Type B pancreatic cell (in vitro differentiated cells): ENCODE data around the gene RAB40C. TPM values are rescaled to one million over a fixed set of nuclear protein-coding genes. Genes with fewer than 3 reads are reported as not detected.
A peak's percentile ranks its signal among the peaks of the same experiment; 100 is the strongest.

Experiments used
- DNase-seq: peaks from one replicate; pipeline ENCODE4 v3.0.0; 2021; ENCODE audit warnings: mixed read lengths; ENCODE audit not compliant: unreplicated experiment; ENCODE audit errors: extremely low spot score
- H3K27ac Mint-ChIP-seq: 2 replicates; pipeline ENCODE4 v1.8.0; 2021; ENCODE audit warnings: mild to moderate bottlenecking, mixed read lengths
- H3K27me3 Mint-ChIP-seq: 2 replicates; pipeline ENCODE4 v1.8.0; 2021; ENCODE audit warnings: mixed read lengths
- H3K36me3 Mint-ChIP-seq: 2 replicates; pipeline ENCODE4 v1.8.0; 2021; ENCODE audit warnings: mixed read lengths
- H3K4me1 Mint-ChIP-seq: one replicate; pipeline ENCODE4 v1.8.0; 2021; ENCODE audit warnings: mixed read lengths; ENCODE audit not compliant: unreplicated experiment
- H3K4me3 Mint-ChIP-seq: 2 replicates; pipeline ENCODE4 v1.8.0; 2021; ENCODE audit warnings: mild to moderate bottlenecking, mixed read lengths
- H3K9me3 Mint-ChIP-seq: 2 replicates; pipeline ENCODE4 v1.8.0; 2021; ENCODE audit warnings: mixed read lengths
- CTCF ChIP-seq: fragments of 200-600 bp; sonication (generic); conservative IDR thresholded peaks from 2 replicates; pipeline ENCODE4 v1.5.0; 2021; ENCODE audit warnings: antibody characterized with exemption, mild to moderate bottlenecking
- total RNA-seq: library from RNA; stranded (reverse); gene quantifications from 2 replicates; pipeline ENCODE4 v1.2.1, GENCODE V29; 2021; ENCODE audit warnings: low replicate concordance

Gene RAB40C
- total RNA-seq, 1 donor from 2014 or later = 26.5 TPM

GRCh38 chr16:546909-547770 is 42.7 kb upstream of the RAB40C start:
- peak; percentile 85 for DNase-seq
- no peaks in the 10 kb centered on the region for H3K27me3 Mint-ChIP-seq
- no peaks in the 10 kb centered on the region for H3K4me1 Mint-ChIP-seq
- TF ChIP-seq CTCF = peak; percentile 77
- no peaks in the 10 kb centered on the region for H3K36me3 Mint-ChIP-seq
- H3K9me3 Mint-ChIP-seq = no peaks in the 10 kb centered on the region
- H3K27ac Mint-ChIP-seq = no peak overlapping the region
- no peak overlapping the region for H3K4me3 Mint-ChIP-seq

GRCh38 chr16:548586-548985 is 41.3 kb upstream of the RAB40C start:
- no peak for DNase-seq
- no peaks in the 10 kb centered on the region for H3K9me3 Mint-ChIP-seq
- TF ChIP-seq CTCF = no peak
- H3K27me3 Mint-ChIP-seq = no peaks in the 10 kb centered on the region
- no peaks in the 10 kb centered on the region for H3K4me1 Mint-ChIP-seq
- H3K36me3 Mint-ChIP-seq = no peaks in the 10 kb centered on the region
- no peak overlapping the region for H3K27ac Mint-ChIP-seq
- no peak overlapping the region for H3K4me3 Mint-ChIP-seq

- no peaks in the 10 kb centered on the region for H3K27me3 Mint-ChIP-seq
- H3K36me3 Mint-ChIP-seq = no peaks in the 10 kb centered on the region
- no peak overlapping the region for H3K4me3 Mint-ChIP-seq
- H3K9me3 Mint-ChIP-seq = no peaks in the 10 kb centered on the region
- H3K27ac Mint-ChIP-seq = no peak overlapping the region
- H3K4me1 Mint-ChIP-seq = peaks cover 3% of the 10 kb centered on the region
- no peak for DNase-seq
- TF ChIP-seq CTCF = no peak
These were observed 40.2 kb upstream of the RAB40C start for GRCh38 chr16:549544-550263.

- no peak for DNase-seq
- Mint-ChIP-seq H3K9me3 (no peaks in the 10 kb centered on the region), H3K36me3 (no peaks in the 10 kb centered on the region), H3K4me3 (no peak overlapping the region), H3K4me1 (peaks cover 3% of the 10 kb centered on the region), H3K27ac (no peak overlapping the region), H3K27me3 (no peaks in the 10 kb centered on the region)
- TF ChIP-seq CTCF = no peak
These were observed 38.7 kb upstream of the RAB40C start for GRCh38 chr16:551210-551609.

- no peak for TF ChIP-seq CTCF
- Mint-ChIP-seq H3K27ac (no peak overlapping the region), H3K9me3 (no peaks in the 10 kb centered on the region), H3K4me3 (no peak overlapping the region), H3K36me3 (no peaks in the 10 kb centered on the region), H3K4me1 (peaks cover 3% of the 10 kb centered on the region), H3K27me3 (no peaks in the 10 kb centered on the region)
- DNase-seq = no peak
These were observed 37.7 kb upstream of the RAB40C start for GRCh38 chr16:552171-552570.
